Endothelial cell (in vitro differentiated cells): Measurements from ENCODE around the gene FHOD3. TPM values are rescaled to one million over a fixed set of nuclear protein-coding genes. Genes with fewer than 3 reads are reported as not detected.

Experiments used
- DNase-seq: peaks from one replicate; pipeline ENCODE4 v3.0.0; 2021; ENCODE audit warnings: low spot score
- H3K27ac Mint-ChIP-seq: one replicate; pipeline ENCODE4 v1.8.0; 2021; ENCODE audit warnings: mixed read lengths, inconsistent platforms; ENCODE audit not compliant: unreplicated experiment
- H3K27me3 Mint-ChIP-seq: one replicate; pipeline ENCODE4 v1.8.0; 2021; ENCODE audit warnings: mild to moderate bottlenecking, moderate library complexity, mixed read lengths, inconsistent platforms; ENCODE audit not compliant: unreplicated experiment
- H3K36me3 Mint-ChIP-seq: one replicate; pipeline ENCODE4 v1.8.0; 2021; ENCODE audit warnings: mild to moderate bottlenecking, low read depth, mixed read lengths, inconsistent platforms; ENCODE audit not compliant: unreplicated experiment
- H3K4me1 Mint-ChIP-seq: one replicate; pipeline ENCODE4 v1.8.0; 2021; ENCODE audit warnings: mild to moderate bottlenecking, mixed read lengths, inconsistent platforms; ENCODE audit not compliant: unreplicated experiment
- H3K4me3 Mint-ChIP-seq: one replicate; pipeline ENCODE4 v1.8.0; 2021; ENCODE audit warnings: mild to moderate bottlenecking, mixed read lengths, inconsistent platforms; ENCODE audit not compliant: unreplicated experiment
- H3K9me3 Mint-ChIP-seq: one replicate; pipeline ENCODE4 v1.8.0; 2021; ENCODE audit warnings: mixed read lengths, inconsistent platforms; ENCODE audit not compliant: unreplicated experiment
- total RNA-seq: library from RNA; stranded (reverse); fragmentation: NEBNext Ultra II Directional; extraction: Animal tissue kit (Norgen Biotek cat#: 25700); gene quantifications from one replicate; pipeline ENCODE4 v1.2.1, GENCODE V29; 2021; ENCODE audit not compliant: unreplicated experiment
- TF ChIP-seq, protein P1 (sequence below): fragments of 200-600 bp; sonication (generic); IDR thresholded peaks from one replicate; pipeline ENCODE4 v1.5.0; 2021; ENCODE audit warnings: antibody characterized with exemption; ENCODE audit not compliant: unreplicated experiment

The FHOD3 gene
- total RNA-seq, 1 donor from 2014 or later = 0.67 TPM

GRCh38 chr18:36469461-36469860 is 171.9 kb downstream of the FHOD3 start:
- peaks cover under 1% of the 10 kb centered on the region for H3K4me1 Mint-ChIP-seq

DNA sequence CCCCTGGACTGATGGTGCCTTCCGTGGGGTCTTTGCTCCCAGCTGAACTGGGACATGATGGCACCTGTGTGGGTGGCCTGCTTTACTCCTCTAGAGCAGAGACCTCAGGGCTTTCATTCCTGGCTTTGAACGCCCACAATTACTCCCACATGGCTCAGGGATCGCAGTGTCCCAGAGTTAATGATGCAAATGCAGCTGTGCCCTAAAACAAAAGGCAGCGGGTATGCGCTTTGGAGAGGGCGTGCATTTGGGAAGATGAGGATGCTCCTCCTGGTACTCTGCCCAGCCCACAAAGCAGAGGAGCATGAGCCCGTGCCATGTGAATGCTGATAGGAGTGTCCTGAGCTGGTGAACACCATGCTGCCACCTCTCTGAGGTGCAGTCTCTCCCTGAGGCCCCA is 173.4 kb downstream of the FHOD3 start:
- no peak for DNase-seq
- no peaks in the 10 kb centered on the region for H3K36me3 Mint-ChIP-seq
- no peaks in the 10 kb centered on the region for H3K4me1 Mint-ChIP-seq
- H3K27me3 Mint-ChIP-seq = peaks cover 7% of the 10 kb centered on the region
- no peaks in the 10 kb centered on the region for H3K9me3 Mint-ChIP-seq
- TF ChIP-seq, protein P1, sequence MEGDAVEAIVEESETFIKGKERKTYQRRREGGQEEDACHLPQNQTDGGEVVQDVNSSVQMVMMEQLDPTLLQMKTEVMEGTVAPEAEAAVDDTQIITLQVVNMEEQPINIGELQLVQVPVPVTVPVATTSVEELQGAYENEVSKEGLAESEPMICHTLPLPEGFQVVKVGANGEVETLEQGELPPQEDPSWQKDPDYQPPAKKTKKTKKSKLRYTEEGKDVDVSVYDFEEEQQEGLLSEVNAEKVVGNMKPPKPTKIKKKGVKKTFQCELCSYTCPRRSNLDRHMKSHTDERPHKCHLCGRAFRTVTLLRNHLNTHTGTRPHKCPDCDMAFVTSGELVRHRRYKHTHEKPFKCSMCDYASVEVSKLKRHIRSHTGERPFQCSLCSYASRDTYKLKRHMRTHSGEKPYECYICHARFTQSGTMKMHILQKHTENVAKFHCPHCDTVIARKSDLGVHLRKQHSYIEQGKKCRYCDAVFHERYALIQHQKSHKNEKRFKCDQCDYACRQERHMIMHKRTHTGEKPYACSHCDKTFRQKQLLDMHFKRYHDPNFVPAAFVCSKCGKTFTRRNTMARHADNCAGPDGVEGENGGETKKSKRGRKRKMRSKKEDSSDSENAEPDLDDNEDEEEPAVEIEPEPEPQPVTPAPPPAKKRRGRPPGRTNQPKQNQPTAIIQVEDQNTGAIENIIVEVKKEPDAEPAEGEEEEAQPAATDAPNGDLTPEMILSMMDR = no peak
- no peak overlapping the region for H3K27ac Mint-ChIP-seq
- no peak overlapping the region for H3K4me3 Mint-ChIP-seq

More at GRCh38 chr18:36469461-36469860, 171.9 kb downstream of the FHOD3 start:
- TF ChIP-seq, protein P1 = no peak
- no peak for DNase-seq
- Mint-ChIP-seq H3K9me3 (no peaks in the 10 kb centered on the region), H3K27me3 (peaks cover 7% of the 10 kb centered on the region), H3K36me3 (no peaks in the 10 kb centered on the region), H3K4me3 (no peak overlapping the region), H3K27ac (no peak overlapping the region)

DNA sequence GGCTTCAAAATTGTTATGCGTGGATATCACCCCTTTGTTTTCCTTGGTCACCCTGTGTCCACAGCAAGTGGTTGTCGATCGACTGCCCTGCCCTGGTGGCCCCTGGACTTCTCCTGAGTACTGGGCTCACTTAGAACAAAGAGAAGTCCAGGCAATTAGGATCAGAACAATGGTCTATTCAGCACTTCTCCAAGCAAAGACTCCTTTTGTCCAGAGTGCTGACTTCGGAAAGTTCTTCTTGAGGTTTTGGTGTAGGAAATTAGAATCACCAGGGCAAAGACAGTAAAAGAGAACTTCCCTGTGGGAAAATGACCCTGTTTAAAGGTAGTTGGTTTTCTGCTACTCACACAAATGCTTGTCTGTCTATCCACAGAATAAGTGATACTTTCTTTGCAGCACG is 173.9 kb downstream of the FHOD3 start:
- DNase-seq = no peak
- peaks cover 7% of the 10 kb centered on the region for H3K27me3 Mint-ChIP-seq
- no peaks in the 10 kb centered on the region for H3K4me1 Mint-ChIP-seq
- H3K27ac Mint-ChIP-seq = no peak overlapping the region
- TF ChIP-seq, protein P1 = no peak
- no peak overlapping the region for H3K4me3 Mint-ChIP-seq
- no peaks in the 10 kb centered on the region for H3K36me3 Mint-ChIP-seq
- H3K9me3 Mint-ChIP-seq = no peaks in the 10 kb centered on the region

GRCh38 chr18:36476433-36476832 is 178.9 kb downstream of the FHOD3 start:
- H3K27ac Mint-ChIP-seq = no peak overlapping the region
- TF ChIP-seq, protein P1 = no peak
- DNase-seq = no peak
- no peak overlapping the region for H3K4me3 Mint-ChIP-seq
- H3K36me3 Mint-ChIP-seq = no peaks in the 10 kb centered on the region
- H3K27me3 Mint-ChIP-seq = peaks cover 5% of the 10 kb centered on the region
- no peaks in the 10 kb centered on the region for H3K9me3 Mint-ChIP-seq
- no peaks in the 10 kb centered on the region for H3K4me1 Mint-ChIP-seq

DNA sequence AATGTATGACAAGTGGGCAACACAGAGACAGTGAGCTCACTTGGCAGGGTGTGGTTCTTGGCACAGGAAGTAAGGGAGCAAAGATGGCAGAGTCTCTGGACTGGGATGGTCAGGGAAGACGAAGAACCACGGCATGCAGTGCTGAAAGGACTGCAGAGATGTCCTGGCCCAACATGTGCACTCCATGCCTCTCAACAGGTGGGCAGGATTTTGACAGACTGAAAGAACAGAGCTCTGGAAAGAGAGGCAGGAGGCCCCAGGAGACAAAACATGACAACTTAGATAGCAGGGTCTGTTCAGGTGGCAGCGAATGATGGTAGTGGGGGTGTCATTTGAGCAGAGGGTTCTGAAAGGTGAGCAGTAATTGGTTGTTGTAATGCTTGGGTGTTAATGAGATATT is 180.3 kb downstream of the FHOD3 start:
- Mint-ChIP-seq H3K27ac (no peak overlapping the region), H3K4me1 (no peaks in the 10 kb centered on the region), H3K27me3 (peaks cover 5% of the 10 kb centered on the region), H3K36me3 (no peaks in the 10 kb centered on the region), H3K4me3 (no peak overlapping the region), H3K9me3 (no peaks in the 10 kb centered on the region)
- no peak for DNase-seq
- TF ChIP-seq, protein P1 = no peak
